OCI-LY7 (cell line): Measurements from ENCODE around the gene BST1. TPM values are rescaled to one million over a fixed set of nuclear protein-coding genes. Genes with fewer than 3 reads are reported as not detected.

Experiments
- BruUV-seq: library from RNA; stranded (reverse); fragments of 400-500 nt; replicated peaks from 2 replicates; lab custom pipeline; 2021; lab: Mats Ljungman, UMichigan
- CTCF ChIA-PET: fragments of 300-600 bp; sonication (Branson Sonifier 250); formaldehyde crosslinking; loops from one replicate; lab custom pipeline; 2022; ENCODE audit warnings: antibody characterized with exemption; ENCODE audit not compliant: unreplicated experiment; lab: Charles Lee
- POLR2A ChIA-PET: fragments of 300-600 bp; sonication (Branson Sonifier 250); formaldehyde crosslinking; loops from one replicate; lab custom pipeline; 2022; ENCODE audit warnings: antibody characterized with exemption; lab: Charles Lee
- DNase-seq: peaks from one replicate; pipeline ENCODE4 v3.0.0-alpha.2; 2015; ENCODE audit warnings: low spot score
- H2AFZ ChIP-seq: fragments of 200-600 bp; sonication (generic), shearing (Covaris generic); 2 replicates; pipeline ENCODE4 v1.6.1; 2014; ENCODE audit warnings: mild to moderate bottlenecking, antibody characterized with exemption, low read length, moderate library complexity
- H3K27ac ChIP-seq: fragments of 200-600 bp; sonication (generic); 2 replicates; pipeline ENCODE4 v1.5.1; 2014; ENCODE audit warnings: mixed run types, low read depth, mild to moderate bottlenecking, moderate library complexity, low read length, inconsistent platforms; ENCODE audit not compliant: poor library complexity, severe bottlenecking
- H3K36me3 ChIP-seq: fragments of 200-600 bp; sonication (generic); 2 replicates; pipeline ENCODE4 v1.6.1; 2014; ENCODE audit warnings: mild to moderate bottlenecking, antibody characterized with exemption, low read length, moderate library complexity, mixed read lengths; ENCODE audit not compliant: insufficient read depth
- H3K4me1 ChIP-seq: fragments of 200-600 bp; sonication (generic); 2 replicates; pipeline ENCODE4 v1.5.1; 2014; ENCODE audit warnings: mild to moderate bottlenecking, low read length; ENCODE audit not compliant: insufficient read depth, poor library complexity, severe bottlenecking
- H3K4me2 ChIP-seq: fragments of 200-600 bp; sonication (generic); 2 replicates; pipeline ENCODE4 v1.6.1; 2014; ENCODE audit warnings: mild to moderate bottlenecking, low read length
- H3K4me3 ChIP-seq: fragments of 200-600 bp; sonication (generic); 2 replicates; pipeline ENCODE4 v1.5.1; 2014; ENCODE audit warnings: mild to moderate bottlenecking, low read depth, low read length; ENCODE audit not compliant: poor library complexity, severe bottlenecking
- H3K79me2 ChIP-seq: fragments of 200-600 bp; sonication (generic); 2 replicates; pipeline ENCODE4 v1.6.1; 2016; ENCODE audit warnings: low read depth, mild to moderate bottlenecking, low read length, moderate library complexity, mixed read lengths; ENCODE audit not compliant: insufficient read depth
- H3K9me2 ChIP-seq: fragments of 200-600 bp; sonication (generic); 2 replicates; pipeline ENCODE4 v1.6.1; 2016; ENCODE audit warnings: mild to moderate bottlenecking, low read length, mixed read lengths; ENCODE audit not compliant: insufficient read depth
- H3K9me3 ChIP-seq: fragments of 200-600 bp; sonication (generic); 2 replicates; pipeline ENCODE4 v1.6.1; 2014; ENCODE audit warnings: mild to moderate bottlenecking, mixed run types, low read length, mixed read lengths
- H4K20me1 ChIP-seq: fragments of 200-600 bp; sonication (generic); 2 replicates; pipeline ENCODE4 v1.6.1; 2014; ENCODE audit warnings: mild to moderate bottlenecking, antibody characterized with exemption, low read length, moderate library complexity, mixed read lengths; ENCODE audit not compliant: insufficient read depth
- EZH2phosphoT487 ChIP-seq: fragments of 200-600 bp; sonication (generic); IDR thresholded peaks from 2 replicates; pipeline ENCODE4 v1.6.1; 2018; ENCODE audit warnings: low read depth, borderline replicate concordance, mild to moderate bottlenecking, mixed run types, antibody characterized with exemption, low read length, moderate library complexity, mixed read lengths
- intact Hi-C: fragments of 100-400 bp; cut with micrococcal nuclease; formaldehyde crosslinking; loops from one replicate; pipeline ENCODE4 v1.10.0; 2022; ENCODE audit not compliant: unreplicated experiment
- total RNA-seq, 2 experiments: library from RNA; depleted of rRNA in 1 of 2; stranded (reverse); fragments of >200 nt in 1 of 2; shearing (Covaris generic) in 1 of 2; gene quantifications; 2 replicates each; pipeline ENCODE4 v1.2.3, GENCODE V29; 2014 to 2022
- TF ChIP-seq, protein P1 (sequence below): fragments of 200-600 bp; sonication (generic); conservative IDR thresholded peaks from 2 replicates; pipeline ENCODE4 v1.5.1; 2014; ENCODE audit warnings: mild to moderate bottlenecking, antibody characterized with exemption, low read length, moderate library complexity, mixed read lengths

The BST1 gene
- total RNA-seq, 2 experiments from 2014 or later, result 0.21 to 0.50 TPM

- POLR2A ChIA-PET, result interaction anchor here (0.5 to 4.3 kb wide), 15 partner anchors 8 to 170 kb away, joined by 3 to 36 read pairs (median 4); partner anchors contain the start of gene FBXL5
- H3K36me3 ChIP-seq, result peaks cover 42% of the 10 kb centered on the region
- intact Hi-C loops, result loop anchor here (1.0 to 5.0 kb wide), 3 partner anchors 26 to 269 kb away; partner anchors contain the start of genes CD38 and FBXL5
- BruUV-seq, result TSS peak; percentile 64
- no peaks in the 10 kb centered on the region for H4K20me1 ChIP-seq
- CTCF ChIA-PET, result no interaction called here
- H2AFZ ChIP-seq, result peak within 1 kb of the TSS; percentile 88
- no peak for TF ChIP-seq EZH2phosphoT487
- TF ChIP-seq, protein P1, sequence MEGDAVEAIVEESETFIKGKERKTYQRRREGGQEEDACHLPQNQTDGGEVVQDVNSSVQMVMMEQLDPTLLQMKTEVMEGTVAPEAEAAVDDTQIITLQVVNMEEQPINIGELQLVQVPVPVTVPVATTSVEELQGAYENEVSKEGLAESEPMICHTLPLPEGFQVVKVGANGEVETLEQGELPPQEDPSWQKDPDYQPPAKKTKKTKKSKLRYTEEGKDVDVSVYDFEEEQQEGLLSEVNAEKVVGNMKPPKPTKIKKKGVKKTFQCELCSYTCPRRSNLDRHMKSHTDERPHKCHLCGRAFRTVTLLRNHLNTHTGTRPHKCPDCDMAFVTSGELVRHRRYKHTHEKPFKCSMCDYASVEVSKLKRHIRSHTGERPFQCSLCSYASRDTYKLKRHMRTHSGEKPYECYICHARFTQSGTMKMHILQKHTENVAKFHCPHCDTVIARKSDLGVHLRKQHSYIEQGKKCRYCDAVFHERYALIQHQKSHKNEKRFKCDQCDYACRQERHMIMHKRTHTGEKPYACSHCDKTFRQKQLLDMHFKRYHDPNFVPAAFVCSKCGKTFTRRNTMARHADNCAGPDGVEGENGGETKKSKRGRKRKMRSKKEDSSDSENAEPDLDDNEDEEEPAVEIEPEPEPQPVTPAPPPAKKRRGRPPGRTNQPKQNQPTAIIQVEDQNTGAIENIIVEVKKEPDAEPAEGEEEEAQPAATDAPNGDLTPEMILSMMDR, result no peak
- H3K4me3 ChIP-seq, result peak within 1 kb of the TSS; percentile 90
- no peaks in the 10 kb centered on the region for H3K9me2 ChIP-seq
- H3K4me1 ChIP-seq, result peaks cover 53% of the 10 kb centered on the region
- peaks cover 3% of the 10 kb centered on the region; the same call in 1 of the 2 replicates for H3K9me3 ChIP-seq
- peak; percentile 99 for DNase-seq
- H3K4me2 ChIP-seq, result peak within 1 kb of the TSS; percentile 78
- H3K27ac ChIP-seq, result peak within 1 kb of the TSS; percentile 90
- H3K79me2 ChIP-seq, result peaks cover 76% of the 10 kb centered on the region
Measured at GRCh38 chr4:15681372-15682241, 21.3 kb upstream of the BST1 start, which contains the start of gene FAM200B. Gene FAM200B (plus strand): TSS chr4:15681827. CDS start chr4:15686978, 5,151 bp downstream.

DNA sequence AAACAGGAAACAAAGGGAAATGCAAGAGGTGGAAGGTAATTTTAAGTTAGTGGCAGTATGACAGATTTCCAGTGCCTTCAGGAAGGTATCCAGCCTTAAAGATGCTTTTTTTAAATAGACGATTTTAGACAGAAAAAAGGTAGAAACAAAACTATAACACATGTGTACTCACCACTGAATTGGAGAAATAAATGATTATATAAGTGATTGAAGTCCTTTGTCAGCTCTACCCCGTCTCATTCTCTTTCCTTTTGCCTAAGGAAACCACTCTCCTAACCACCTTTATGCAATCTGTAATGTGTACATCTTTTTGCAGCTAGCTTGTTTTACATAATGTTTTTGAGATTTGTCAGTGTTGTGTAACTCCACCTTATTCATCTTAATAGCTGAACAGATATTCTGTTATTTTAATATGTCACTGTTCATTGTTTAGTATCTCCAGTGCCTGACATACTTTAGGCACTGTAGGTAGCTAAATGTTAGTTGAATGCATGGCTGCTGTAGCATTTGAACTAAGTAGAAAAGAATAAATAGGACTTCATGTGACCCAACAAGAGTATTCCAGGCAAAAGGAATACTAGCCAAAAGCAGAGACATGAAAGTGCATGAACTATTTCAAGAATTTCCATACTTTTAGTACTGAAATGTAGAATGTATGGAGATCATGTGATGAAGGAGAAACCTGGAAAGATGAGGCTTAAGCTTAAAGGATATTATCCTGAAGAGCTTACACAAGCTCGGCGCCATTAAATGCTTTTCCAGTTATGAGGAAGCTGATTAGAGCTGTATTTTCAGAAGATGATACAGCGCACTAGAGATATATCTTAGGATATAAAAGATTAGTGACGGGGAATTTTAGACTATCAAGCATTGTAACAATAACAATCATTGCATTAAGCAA lies 20.4 kb upstream of the BST1 start:
- H3K9me2 ChIP-seq, result no peaks in the 10 kb centered on the region
- intact Hi-C loops, result loop anchor here (5.0 kb wide), 1 partner anchor 270 kb away; no protein-coding TSS in a partner anchor
- H4K20me1 ChIP-seq, result no peaks in the 10 kb centered on the region
- no peaks in the 10 kb centered on the region for H3K9me3 ChIP-seq
- H3K4me2 ChIP-seq, result peak overlapping the region; percentile 76
- H3K36me3 ChIP-seq, result peaks cover 42% of the 10 kb centered on the region
- H2AFZ ChIP-seq, result peak overlapping the region; percentile 88
- H3K27ac ChIP-seq, result peak overlapping the region; percentile 90
- TF ChIP-seq, protein P1, result no peak
- no peak for TF ChIP-seq EZH2phosphoT487
- CTCF ChIA-PET, result no interaction called here
- H3K4me3 ChIP-seq, result peak overlapping the region; percentile 90
- peaks cover 67% of the 10 kb centered on the region for H3K79me2 ChIP-seq
- POLR2A ChIA-PET, result interaction anchor here (0.7 to 4.3 kb wide), 14 partner anchors 8 to 167 kb away, joined by 3 to 36 read pairs (median 4); partner anchors contain the start of gene FBXL5
- peaks cover 44% of the 10 kb centered on the region for H3K4me1 ChIP-seq
- no peak for DNase-seq
- BruUV-seq, result no TSS peak
